Left colon (tissue), 2 donors: ENCODE measurements around the gene CKS2. TPM values are rescaled to one million over a fixed set of nuclear protein-coding genes. Genes with fewer than 3 reads are reported as not detected.

Experiments used
- ATAC-seq: fragments of 200-7000 bp; cut with Tn5 transposase; one replicate; pipeline ENCODE4 v1.9.1; 2020; ENCODE audit warnings: mild to moderate bottlenecking, moderate library complexity
- DNase-seq, 2 donors: peaks; one replicate each; pipeline ENCODE4 v3.0.0-alpha.2; 2020
- intact Hi-C, 2 donors: fragments of 100-400 bp; cut with DNase I in 1 of 2; cut with micrococcal nuclease in 1 of 2; formaldehyde crosslinking; loops; one replicate each; pipeline versions ENCODE4 v1.11.2 to v1.14.0; 2022; cut with DNase I, micrococcal nuclease
- microRNA-seq, 2 donors: library from miRNA; unstranded; fragments of <30 nt; microRNA quantifications; one replicate each; pipeline versions ENCODE4 v1.1.0 to v1.2.0, GENCODE V29; 2020
- total RNA-seq, 2 donors: library from RNA; stranded (reverse); fragmentation: NEBNext Ultra II Directional; extraction: Animal tissue kit (Norgen Biotek cat#: 25700); gene quantifications; one replicate each; pipeline ENCODE4 v1.2.1, GENCODE V29; 2021
- donor health status: DM: no; HTN: no; CAD: no.
- donor health status: DM: yes; HTN: yes; CAD: no.

Gene CKS2
- total RNA-seq, 2 donors from 2014 or later, result 14.9 to 21.2 TPM

- DNase-seq (no peak), ATAC-seq (no peak)
- intact Hi-C loops, result no loop called here
Observed at GRCh38 chr9:89361816-89362646, 51.0 kb downstream of the CKS2 start.

DNA sequence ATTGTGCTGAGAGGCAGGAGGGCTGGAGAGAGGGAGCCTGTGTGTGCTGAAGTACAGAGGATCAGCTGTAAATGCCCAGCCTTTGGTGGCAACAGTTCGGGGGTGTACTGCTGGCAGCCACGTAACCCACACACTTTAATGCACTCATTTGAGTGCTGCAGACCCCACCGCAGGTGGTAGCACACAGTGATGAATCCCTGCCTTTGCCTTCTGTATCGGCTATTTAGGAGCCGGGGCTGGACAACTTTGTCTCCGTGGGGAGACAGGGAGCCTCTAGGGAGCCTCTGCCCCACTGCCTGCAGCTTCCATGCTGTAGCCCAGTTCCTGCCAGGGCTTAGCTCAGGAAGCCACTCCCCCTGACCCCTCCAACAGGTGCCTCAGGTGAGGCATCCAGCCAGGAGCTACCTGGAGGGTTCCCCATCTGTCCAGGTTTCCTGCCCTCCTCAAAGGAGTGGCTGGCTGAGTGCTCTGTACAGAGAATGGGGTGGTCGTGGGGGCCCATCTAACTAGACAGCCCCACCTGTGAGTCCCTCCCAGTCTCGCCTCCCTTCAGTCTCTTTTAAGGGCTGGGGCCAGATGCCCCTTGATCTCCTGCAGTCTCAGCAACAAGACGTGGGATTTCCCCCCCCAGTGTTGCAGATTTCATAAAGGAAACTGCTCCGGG is 51.8 kb downstream of the CKS2 start:
- intact Hi-C loops, result no loop called here
- DNase-seq, result no peak
- peak; percentile 14 for ATAC-seq

DNA sequence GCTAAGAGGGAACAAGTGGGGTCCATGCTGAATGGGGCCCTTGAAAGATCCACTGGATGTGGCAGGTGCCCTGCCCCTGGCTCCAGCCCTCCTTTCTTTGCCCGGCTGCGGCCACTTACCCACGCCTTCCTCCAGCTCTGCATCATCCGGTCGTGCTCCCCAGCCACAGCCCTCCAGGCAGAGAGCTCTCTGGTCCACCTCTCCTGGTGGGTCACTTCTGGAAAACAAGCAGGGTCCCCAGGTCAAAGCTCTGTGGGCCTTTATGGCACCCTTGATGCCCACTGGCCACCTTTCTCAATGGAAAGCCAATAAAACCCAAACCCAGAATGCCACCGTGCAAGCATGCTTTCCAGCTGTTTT is 52.3 kb downstream of the CKS2 start:
- ATAC-seq (no peak), DNase-seq (no peak)
- intact Hi-C loops, result no loop called here

DNA sequence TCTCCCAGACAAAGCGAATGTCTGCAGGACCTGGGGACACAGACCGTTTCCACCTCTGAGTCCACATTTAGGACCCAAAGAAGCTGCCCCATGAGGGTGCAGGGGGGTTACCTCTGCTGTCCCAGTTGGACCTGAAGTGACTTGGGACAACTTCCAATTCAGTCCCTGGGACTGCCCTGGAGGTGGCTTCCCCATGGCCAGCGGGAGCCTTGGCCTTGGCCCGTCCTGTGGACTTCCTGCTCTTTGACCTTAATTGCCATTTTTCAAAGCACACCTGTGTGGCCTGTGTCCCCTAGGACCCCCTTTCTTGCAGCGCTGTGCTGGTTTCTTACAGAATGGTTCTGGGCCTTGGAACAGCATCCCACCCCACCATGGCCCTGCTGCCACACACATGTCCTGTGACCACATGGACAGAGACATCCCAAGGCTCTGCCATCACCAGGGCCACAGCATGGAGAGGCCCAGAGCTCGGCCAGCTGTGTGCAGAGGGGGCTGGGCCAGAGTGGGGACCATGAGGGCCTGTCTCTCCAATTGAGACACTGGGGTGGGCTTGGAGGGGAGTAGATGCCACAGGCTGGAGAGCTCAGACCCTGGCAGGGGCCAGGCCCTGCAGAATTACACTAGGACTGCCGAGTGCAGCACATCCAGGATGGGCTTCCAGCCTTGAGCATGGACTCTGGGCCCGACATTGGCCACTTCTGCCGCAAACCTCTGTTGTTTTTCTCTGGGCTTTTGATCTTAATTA is 53.1 kb downstream of the CKS2 start:
- intact Hi-C loops, result no loop called here
- DNase-seq, result peak in 1 of 2 donors; percentile 20
- ATAC-seq, result peak; percentile 11

DNA sequence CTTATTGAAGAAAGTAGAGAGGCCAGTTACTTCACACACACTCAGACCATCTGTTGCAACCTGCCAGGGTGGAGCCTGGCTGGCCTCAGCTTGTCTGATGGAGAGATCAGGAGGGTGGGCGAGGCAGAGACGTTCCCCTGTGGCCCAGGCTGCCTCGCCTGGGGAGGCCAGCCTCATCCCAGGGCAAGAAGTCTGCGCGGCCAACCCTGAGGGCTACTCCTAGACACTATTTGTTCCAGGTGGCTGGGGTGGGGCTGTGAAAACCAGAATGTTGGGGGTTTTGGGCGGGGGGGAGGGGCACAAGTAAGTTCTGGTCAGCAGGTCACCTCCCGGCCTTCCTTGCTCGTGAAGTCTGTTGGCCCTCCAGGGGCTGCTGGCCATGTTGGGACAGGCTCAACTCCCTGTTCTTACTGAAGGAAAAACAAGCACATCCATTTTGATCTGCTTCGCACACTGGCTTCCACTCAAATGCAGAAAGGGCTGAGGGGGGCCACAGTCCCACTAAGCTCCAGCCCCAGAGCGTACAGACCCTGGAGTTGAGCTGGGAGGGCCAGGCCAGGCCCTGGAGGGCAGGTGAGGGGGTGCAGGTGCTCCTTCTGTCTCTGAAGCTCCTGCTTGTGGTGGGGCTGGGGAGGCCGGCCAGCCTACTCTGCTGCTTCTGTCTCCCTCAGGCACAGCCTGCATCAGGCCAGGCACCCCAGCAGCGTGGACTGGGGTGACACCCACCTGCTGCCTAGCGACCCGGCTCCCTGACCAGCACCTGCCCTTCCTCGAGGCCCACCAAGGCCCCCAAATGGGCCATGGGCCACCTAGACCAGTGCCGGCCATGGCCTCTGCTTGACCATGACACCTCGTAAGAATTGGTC is 53.9 kb downstream of the CKS2 start:
- ATAC-seq, result no peak
- intact Hi-C loops, result no loop called here
- DNase-seq, result peak in 1 of 2 donors; percentile 17

GRCh38 chr9:89365532-89365912 is 54.5 kb downstream of the CKS2 start:
- peak in 1 of 2 donors; percentile 5 for DNase-seq
- intact Hi-C loops, result no loop called here
- no peak for ATAC-seq

Small RNA genes within 50 kb of the gene (microRNA-seq; reads per million reads assigned to microRNA genes)
- 0 to 1.1 reads per million in 2 donors for gene MIR3153

Other genes starting within 250 kb of the CKS2 start
- gene SHC3, start 132.4 kb upstream of the CKS2 start, total RNA-seq, result 1 to 10 TPM in 1 of 2 donors, under 1 TPM in 1; 0.27 to 1.6 TPM
- gene SECISBP2, start 7.3 kb downstream of the CKS2 start, total RNA-seq, result 10 to 100 TPM; 49.4 to 54.3 TPM
- 10 to 100 TPM; 18.9 to 21.2 TPM for gene SEMA4D, start 186.9 kb downstream of the CKS2 start, total RNA-seq